HG03378 (cell line): ENCODE results near the gene ADAMTS8.
"Not testable (repeated sequence)": the region's sequence is repeated elsewhere in the genome, so short reads cannot be mapped to it uniquely, and the experiment has no call there.

Source experiments
- ATAC-seq: cut with Tn5 transposase; IDR thresholded peaks from one replicate; pipeline ENCODE4 v1.9.1; 2021; ENCODE audit warnings: mild to moderate bottlenecking, moderate library complexity; ENCODE audit not compliant: unreplicated experiment

ADAMTS8 gene

GRCh38 chr11:130439160-130439519, 10.7 kb upstream of the ADAMTS8 start:
- ATAC-seq: no peak

- ATAC-seq: not testable (repeated sequence)
Observed at GRCh38 chr11:130438401-130439159, 10.2 kb upstream of the ADAMTS8 start.

GRCh38 chr11:130437848-130438247, 9.4 kb upstream of the ADAMTS8 start:
- no peak for ATAC-seq

GRCh38 chr11:130436171-130436570, 7.8 kb upstream of the ADAMTS8 start:
- ATAC-seq: no peak

- ATAC-seq: no peak
Observed at GRCh38 chr11:130435671-130436070, 7.3 kb upstream of the ADAMTS8 start.

GRCh38 chr11:130434521-130435223, 6.3 kb upstream of the ADAMTS8 start:
- peak; percentile 92 for ATAC-seq

- ATAC-seq: no peak
Observed at GRCh38 chr11:130433357-130433756, 4.9 kb upstream of the ADAMTS8 start.

- ATAC-seq: no peak
Observed at GRCh38 chr11:130431801-130432200, 3.4 kb upstream of the ADAMTS8 start.

GRCh38 chr11:130431331-130431773, 2.9 kb upstream of the ADAMTS8 start:
- ATAC-seq: peak; percentile 53

- no peak for ATAC-seq
Observed at GRCh38 chr11:130429983-130430382, 1.6 kb upstream of the ADAMTS8 start.

GRCh38 chr11:130429120-130429681, 792 bp upstream of the ADAMTS8 start:
- no peak for ATAC-seq

- no peak for ATAC-seq
Observed at GRCh38 chr11:130427581-130428315, 661 bp downstream of the ADAMTS8 start.

- no peak for ATAC-seq
Observed at GRCh38 chr11:130426837-130427341, 1.5 kb downstream of the ADAMTS8 start.

GRCh38 chr11:130426223-130426836, 2.1 kb downstream of the ADAMTS8 start:
- no peak for ATAC-seq

GRCh38 chr11:130425156-130425555, 3.3 kb downstream of the ADAMTS8 start:
- ATAC-seq: no peak

- ATAC-seq: no peak
Observed at GRCh38 chr11:130424613-130425140, 3.7 kb downstream of the ADAMTS8 start.

- ATAC-seq: no peak
Observed at GRCh38 chr11:130423541-130424142, 4.8 kb downstream of the ADAMTS8 start.

GRCh38 chr11:130422251-130422995, 6.0 kb downstream of the ADAMTS8 start:
- no peak for ATAC-seq

- no peak for ATAC-seq
Observed at GRCh38 chr11:130421697-130422096, 6.7 kb downstream of the ADAMTS8 start.
